NCI-H1417 treated with DMSO at 0.1 percent for 48 hours (cell line): ENCODE measurements around the gene PPA2.

Source experiments
- DNase-seq: peaks from one replicate; lab custom pipeline; 2025; lab: John Stamatoyannopoulos, UW

PPA2 gene

DNA sequence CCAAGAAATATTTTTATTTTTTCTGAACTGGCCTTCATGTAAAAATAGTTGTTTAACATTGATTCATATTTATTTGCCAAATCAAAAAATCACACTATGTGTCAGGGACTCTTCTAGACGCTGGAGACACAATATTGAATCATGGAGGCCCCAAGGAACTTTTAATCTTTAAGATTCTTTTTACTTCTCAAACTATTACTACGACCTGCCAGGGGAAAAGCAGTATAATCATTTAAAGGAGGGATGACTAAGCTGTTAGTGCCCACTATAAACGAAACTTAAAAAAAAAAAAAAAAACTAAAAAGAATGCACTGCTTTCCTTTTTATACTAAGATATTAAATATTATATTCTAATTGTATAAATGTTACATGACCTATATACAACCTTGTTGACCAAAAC is 84.7 kb downstream of the PPA2 start:
- DNase-seq: no peak

- no peak for DNase-seq
These were observed 86.4 kb downstream of the PPA2 start for GRCh38 chr4:105387466-105387865.

DNA sequence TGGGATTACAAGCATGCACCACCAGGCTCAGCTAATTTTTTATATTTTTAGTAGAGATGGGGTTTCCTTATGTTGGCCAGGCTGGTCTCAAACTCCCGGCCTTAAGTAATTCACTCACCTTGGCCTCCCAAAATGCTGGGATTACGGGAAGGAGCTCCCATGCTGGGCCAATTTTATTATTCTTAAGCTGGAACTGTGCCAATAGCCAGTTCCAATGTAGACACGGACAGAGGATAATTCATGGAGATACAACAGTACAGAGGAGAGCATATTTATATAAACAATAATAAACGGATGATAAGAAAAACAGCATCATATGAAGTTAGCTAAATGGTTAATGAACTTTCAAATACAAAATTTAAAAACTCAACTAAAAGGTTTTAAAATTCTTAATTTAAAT is 87.8 kb downstream of the PPA2 start:
- DNase-seq: no peak

- no peak for DNase-seq
These were observed 99.8 kb downstream of the PPA2 start for GRCh38 chr4:105374071-105374470.

GRCh38 chr4:105373324-105373723 is 100.5 kb downstream of the PPA2 start:
- DNase-seq: no peak

DNA sequence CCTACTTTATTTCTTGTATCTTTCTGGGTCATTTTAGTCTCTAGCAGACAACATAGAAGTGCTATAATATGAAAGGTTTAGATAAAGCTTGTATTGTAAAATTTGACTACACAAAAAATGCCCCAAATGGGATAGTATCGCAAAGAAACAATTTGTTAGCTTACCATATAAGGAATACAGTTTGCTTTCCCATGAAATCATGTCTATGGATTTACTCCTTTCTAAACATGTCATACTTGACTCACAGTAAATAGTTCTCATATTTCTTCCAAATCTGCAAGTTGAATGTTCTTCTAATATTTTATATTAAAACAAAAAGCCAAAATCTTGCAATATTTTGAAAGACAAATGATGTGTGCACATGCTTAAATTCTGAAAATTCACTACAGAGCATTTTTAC is 103.9 kb downstream of the PPA2 start:
- no peak for DNase-seq

GRCh38 chr4:105361053-105361452 is 112.8 kb downstream of the PPA2 start:
- DNase-seq: no peak

DNA sequence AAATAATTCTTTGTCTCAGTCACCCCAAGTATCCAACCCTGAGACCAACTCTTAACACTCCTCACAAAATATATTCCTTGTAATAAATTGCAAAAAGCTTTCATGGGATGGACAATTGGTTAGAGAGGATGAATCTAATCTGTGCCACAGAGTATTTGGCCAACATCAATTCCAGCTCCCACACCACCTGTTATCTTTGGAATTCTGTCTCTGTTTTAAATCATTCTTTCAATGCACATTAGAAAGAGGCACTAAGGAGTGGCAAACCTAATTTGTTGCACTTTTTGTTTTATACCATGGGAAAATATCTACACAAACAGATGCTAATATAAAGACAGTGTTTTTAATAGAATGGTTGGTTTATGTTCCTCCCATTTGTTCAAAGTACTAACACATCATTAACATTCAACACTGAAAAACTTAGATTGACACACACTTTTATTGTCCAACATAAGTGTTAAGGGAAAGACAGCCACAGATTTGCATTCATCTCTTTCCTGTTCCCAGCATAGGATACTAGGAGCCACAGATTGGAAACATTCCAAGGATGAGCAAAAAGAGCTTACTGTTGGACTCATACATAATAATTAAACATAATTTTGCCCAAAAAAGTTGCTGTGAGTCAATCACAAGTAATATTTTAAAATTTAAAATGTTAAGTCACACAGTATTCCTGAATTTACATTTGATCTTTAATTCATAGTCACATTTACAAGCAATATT is 116.4 kb downstream of the PPA2 start:
- DNase-seq: no peak

GRCh38 chr4:105356194-105356593 is 117.7 kb downstream of the PPA2 start:
- DNase-seq: no peak

DNA sequence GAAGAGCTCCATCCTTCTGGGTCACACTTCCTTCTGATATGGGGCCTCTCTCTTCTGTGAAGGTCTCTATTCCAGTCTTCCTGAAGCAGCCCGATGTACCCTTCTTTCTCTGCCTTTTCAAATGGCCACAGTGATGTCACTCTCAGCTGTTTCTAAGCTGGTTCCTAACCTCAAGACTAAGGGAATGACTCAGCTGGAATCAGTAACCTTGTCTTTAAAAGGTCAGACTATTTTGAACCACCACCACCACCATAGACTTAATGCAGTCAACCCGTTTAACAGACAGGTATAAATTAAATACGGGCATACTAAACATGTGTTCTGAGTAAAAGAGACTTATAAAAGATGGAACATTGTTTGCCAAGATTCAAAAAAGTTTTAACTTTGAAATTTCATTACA is 121.0 kb downstream of the PPA2 start:
- no peak for DNase-seq

GRCh38 chr4:105351861-105352260 is 122.0 kb downstream of the PPA2 start:
- no peak for DNase-seq

DNA sequence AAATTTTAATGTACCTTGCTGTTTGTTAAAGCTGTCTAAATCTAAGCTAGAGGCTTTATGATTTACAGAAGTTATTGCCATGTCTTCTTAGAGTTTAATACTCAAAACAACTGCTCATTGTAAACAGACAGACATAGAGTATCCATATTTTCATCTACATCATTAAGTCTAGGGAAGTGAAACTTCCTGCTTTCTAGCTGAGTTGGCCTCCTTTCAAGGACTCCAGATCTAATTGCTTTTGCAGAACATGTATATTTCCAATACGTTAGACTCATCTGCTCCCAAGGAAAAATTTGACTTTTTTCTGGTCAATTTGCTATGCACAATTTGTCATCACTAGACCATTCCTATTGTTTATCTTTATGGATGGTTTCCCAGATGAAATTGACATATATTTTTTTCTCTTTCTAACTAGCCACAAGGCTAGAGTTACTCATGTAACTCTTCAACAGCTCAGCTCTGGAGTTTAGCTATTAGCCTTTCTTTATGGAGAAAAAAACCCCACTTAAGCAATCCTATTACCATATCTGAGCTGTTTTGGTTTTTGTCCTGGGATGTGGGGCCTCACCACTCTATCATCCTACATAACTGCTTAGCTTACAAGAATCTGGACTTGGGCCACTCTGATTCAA is 122.9 kb downstream of the PPA2 start:
- no peak for DNase-seq

DNA sequence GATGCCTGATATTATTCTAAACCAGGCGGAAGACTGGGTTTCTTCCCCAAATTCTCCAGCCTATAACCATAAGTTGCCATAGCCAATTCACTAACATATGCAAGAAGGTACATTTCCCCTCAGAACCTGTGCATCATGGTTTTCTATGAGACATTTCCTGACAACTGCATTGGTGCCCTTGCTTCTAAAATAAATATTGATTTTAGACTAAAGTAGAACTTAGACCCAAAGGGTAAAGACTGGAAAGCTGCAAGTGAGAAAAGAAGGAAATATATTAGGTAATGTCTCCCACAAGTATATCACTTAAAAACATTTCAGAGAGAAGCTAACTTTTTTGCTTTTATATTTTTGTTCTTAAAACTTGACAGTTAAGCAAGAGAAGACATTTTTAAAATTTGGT is 125.1 kb downstream of the PPA2 start:
- DNase-seq: no peak

DNA sequence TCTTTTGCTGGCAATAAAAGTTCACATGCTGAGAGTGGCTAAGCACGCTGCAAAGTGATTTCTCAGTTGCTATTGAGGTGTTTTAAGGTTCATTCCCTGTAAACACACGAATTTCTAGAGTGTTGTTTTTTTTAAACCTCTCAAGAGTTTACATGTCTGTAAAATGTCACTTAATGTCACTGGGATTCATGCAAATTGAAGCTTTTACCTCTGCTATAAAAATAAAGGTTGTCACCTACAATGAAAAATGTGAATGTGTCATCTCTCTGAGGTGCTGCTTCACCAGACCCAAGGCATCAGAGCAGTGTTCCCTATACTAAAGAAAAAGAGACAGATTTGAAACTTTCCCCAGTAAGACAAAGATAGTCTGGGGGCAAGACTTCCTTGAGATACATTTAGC is 127.0 kb downstream of the PPA2 start:
- no peak for DNase-seq

- no peak for DNase-seq
These were observed 128.0 kb downstream of the PPA2 start for GRCh38 chr4:105345838-105346237.

DNA sequence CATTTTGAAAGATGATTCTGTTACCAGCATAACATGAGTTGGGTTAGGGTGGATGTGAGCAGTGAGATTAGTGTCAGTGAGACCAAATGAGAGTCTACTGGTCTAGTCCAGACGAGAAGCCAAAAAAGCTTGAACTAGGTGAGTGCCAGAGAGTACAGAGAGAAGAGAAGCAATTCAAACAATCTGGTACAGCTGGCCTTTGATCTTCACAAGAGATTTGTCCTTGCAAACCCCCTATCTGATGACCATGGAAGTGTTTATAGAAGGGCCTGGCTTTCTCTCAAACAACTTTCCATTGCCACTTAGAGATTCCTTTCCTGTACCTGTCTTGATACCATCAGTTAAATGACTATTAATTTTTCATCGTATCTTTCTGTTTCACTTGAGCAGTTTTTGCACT is 128.5 kb downstream of the PPA2 start:
- DNase-seq: no peak

DNA sequence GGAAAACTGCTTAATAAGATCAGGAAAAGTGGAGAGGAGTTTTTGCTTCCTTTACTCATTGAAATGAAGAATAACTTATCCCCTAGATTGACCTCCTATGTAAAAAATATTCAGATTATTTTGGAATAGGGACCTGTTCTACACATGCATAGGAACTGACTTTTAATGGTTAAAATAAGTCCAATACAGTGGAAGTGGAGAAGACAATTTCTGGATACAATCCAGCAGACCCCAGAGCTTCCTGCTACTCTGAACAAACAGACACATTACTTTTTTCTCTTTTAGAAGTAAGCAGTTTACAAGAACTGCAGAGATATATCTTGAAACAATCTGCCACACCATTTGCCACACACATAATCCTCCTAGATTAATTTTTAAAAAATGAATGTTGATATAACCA is 129.7 kb downstream of the PPA2 start:
- DNase-seq: no peak

- DNase-seq: no peak
These were observed 130.5 kb downstream of the PPA2 start for GRCh38 chr4:105343146-105343931.

GRCh38 chr4:105329081-105329480 is 144.8 kb downstream of the PPA2 start:
- DNase-seq: no peak

DNA sequence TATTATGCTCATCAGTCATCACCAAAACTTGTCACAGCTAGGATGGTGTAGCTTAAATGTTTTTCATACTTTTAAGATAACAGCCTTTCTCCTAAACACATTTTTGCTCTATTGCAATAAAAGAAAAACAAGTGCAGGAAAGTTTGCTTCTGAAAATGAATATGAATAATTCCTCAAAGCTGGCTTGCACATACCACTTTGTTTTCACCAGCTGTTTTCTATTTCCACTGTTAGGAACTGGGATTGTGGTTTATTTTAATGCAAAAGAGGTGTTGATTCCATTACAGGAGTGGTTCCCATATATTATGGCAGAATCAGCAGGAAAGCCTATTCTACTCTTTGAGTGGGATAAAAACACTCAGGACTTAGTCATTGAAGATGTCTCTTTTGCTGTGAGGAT is 145.9 kb downstream of the PPA2 start:
- DNase-seq: no peak

- DNase-seq: no peak
These were observed 146.6 kb downstream of the PPA2 start for GRCh38 chr4:105327222-105327621.
